ENCODE measurements around the gene CD79B. TPM values are rescaled to one million over a fixed set of nuclear protein-coding genes. Genes with fewer than 3 reads are reported as not detected.
"Not testable (repeated sequence)": the region's sequence is repeated elsewhere in the genome, so short reads cannot be mapped to it uniquely, and the experiment has no call there.

CD79B gene
- total RNA-seq, 1 experiment from 2014 or later, result 0.10 TPM

DNA sequence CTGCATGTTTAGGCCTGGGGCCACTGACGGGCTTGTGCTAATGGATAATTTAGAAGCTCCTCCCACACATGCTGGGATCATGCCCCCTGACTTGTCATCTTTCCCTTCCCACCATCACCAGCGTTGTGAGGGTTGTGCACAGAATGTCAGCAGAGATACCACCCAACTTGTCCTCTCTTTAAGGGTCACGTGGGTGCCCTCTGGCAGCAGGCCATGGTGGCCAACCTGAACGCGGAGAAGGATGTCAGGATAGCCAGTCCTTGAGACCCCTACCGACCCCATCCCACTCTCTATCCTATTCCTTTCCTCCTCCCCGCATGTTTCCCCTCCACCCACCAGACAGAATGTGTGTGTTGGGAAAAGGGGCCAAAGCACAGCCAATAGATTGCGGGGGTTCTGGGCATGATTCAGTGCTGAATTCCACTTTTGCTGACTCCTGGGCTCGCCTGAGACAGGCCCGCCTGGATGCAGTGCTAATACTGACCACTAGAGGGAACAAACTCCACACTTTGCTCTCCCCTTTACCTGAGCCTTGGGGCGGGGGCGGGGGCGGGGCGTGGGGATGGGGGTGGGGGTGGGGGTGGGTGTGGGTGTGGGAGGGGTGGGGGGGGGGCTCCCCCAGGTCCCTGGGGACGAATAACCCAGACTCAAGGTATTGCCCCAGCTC lies 50.1 kb downstream of the CD79B start, which contains the start of gene GH2:
TSS of gene GH2 (minus strand) at position 10 of the 667 bp plus-strand sequence. CDS start 143 bp downstream, outside the sequence.
- peak; percentile 55 for DNase-seq (ENCODE audit: low read depth)

DNA sequence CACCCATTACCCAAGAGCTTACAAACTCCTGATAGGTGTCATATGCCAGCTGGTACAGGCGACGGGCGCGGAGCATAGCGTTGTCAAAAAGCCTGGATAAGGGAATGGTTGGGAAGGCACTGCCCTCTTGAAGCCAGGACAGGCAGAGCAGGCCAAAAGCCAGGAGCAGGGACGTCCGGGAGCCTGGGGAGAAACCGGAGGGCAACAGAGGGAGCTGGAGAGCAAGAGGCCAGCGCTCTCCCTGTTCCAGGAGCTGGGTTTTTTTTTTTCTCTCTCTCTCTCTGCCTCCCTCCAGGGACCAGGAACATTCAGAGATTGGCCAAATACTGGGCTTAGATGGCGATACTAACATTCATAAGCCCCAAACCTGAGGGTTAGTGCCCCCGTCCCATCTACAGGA lies 50.8 kb downstream of the CD79B start:
- DNase-seq (ENCODE audit: low read depth), result not testable (repeated sequence)

DNA sequence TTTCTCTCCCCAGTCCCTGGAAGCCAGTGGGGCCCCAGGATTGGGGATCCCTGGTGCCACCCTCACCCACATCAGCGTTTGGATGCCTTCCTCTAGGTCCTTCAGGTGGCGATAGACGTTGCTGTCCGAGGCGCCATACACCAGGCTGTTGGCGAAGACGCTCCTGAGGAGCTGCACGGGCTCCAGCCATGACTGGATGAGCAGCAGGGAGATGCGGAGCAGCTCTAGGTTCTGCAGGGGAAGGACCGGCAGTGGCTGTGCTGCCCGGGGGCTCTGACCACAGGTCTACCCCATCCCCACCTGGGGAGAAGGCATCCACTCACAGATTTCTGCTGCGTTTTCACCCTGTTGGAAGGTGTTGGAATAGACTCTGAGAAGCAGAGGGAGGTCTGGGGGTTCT lies 51.4 kb downstream of the CD79B start:
- DNase-seq (ENCODE audit: low read depth), result no peak

Small RNA genes within 50 kb of the gene (small RNA-seq; reads per million reads assigned to genes)
- gene AC040958.1 (not detected), gene AC127029.1 (not detected), gene GH1 (not detected)

Other genes starting within 250 kb of the CD79B start
- gene LIMD2, start 232.2 kb downstream of the CD79B start, total RNA-seq (2014; rRNA removed; shearing (Covaris generic)), result 15.9 and 20.7 TPM in 2 replicates
- gene STRADA, start 190.5 kb downstream of the CD79B start, total RNA-seq (2014; rRNA removed; shearing (Covaris generic)), result 13.2 and 13.8 TPM in 2 replicates
- gene CCDC47, start 158.7 kb downstream of the CD79B start, total RNA-seq (2014; rRNA removed; shearing (Covaris generic)), result 52.1 and 78.0 TPM in 2 replicates
- gene DDX42, start 158.2 kb downstream of the CD79B start, total RNA-seq (2014; rRNA removed; shearing (Covaris generic)), result 36.9 and 44.9 TPM in 2 replicates
- 79.2 and 110 TPM in 2 replicates for gene PSMC5, start 104.9 kb downstream of the CD79B start, total RNA-seq (2014; rRNA removed; shearing (Covaris generic))
- gene FTSJ3, start 104.7 kb downstream of the CD79B start, total RNA-seq (2014; rRNA removed; shearing (Covaris generic)), result 142 and 158 TPM in 2 replicates
- 99.5 and 106 TPM in 2 replicates for gene SMARCD2, start 89.6 kb downstream of the CD79B start, total RNA-seq (2014; rRNA removed; shearing (Covaris generic))
- not detected in 2 replicates for gene CSH2, start 58.7 kb downstream of the CD79B start, total RNA-seq (2014; rRNA removed; shearing (Covaris generic))
- not detected in 2 replicates for gene GH2, start 50.4 kb downstream of the CD79B start, total RNA-seq (2014; rRNA removed; shearing (Covaris generic))
- gene CSH1, start 35.8 kb downstream of the CD79B start, total RNA-seq (2014; rRNA removed; shearing (Covaris generic)), result not detected in 2 replicates
- gene CSHL1, start 21.1 kb downstream of the CD79B start, total RNA-seq (2014; rRNA removed; shearing (Covaris generic)), result not detected in 2 replicates
- not detected in 2 replicates for gene GH1, start 13.5 kb downstream of the CD79B start, total RNA-seq (2014; rRNA removed; shearing (Covaris generic))
- not detected in 2 replicates for gene SCN4A, start 40.6 kb upstream of the CD79B start, total RNA-seq (2014; rRNA removed; shearing (Covaris generic))
- 0.08 and 0.47 TPM in 2 replicates for gene PRR29, start 66.0 kb upstream of the CD79B start, total RNA-seq (2014; rRNA removed; shearing (Covaris generic))
- 8.2 and 9.5 TPM in 2 replicates for gene ICAM2, start 88.3 kb upstream of the CD79B start, total RNA-seq (2014; rRNA removed; shearing (Covaris generic))
- gene ERN1, start 197.8 kb upstream of the CD79B start, total RNA-seq (2014; rRNA removed; shearing (Covaris generic)), result 2.5 and 4.6 TPM in 2 replicates